ENCODE data around the gene ASIC3.

DNA sequence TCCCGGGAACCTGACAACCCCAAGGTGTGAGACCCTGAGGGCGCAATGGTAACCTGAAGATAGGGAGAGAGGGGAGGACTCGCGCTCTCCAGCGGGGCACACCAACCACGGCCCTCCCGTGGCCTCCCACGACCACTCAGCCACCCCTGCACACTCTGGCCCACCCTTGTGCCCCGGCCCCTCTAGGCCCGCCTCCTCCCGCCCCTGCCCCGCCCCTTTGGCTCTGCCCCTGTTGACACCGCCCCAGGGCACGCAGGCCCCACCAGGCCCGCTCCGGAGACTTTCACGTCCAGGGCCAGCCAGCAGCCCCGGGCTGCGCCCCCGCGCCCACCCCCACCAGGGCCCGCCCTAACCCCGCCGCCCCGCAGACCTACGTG lies 35.0 kb upstream of the ASIC3 start:
- TF ChIP-seq, protein P1, sequence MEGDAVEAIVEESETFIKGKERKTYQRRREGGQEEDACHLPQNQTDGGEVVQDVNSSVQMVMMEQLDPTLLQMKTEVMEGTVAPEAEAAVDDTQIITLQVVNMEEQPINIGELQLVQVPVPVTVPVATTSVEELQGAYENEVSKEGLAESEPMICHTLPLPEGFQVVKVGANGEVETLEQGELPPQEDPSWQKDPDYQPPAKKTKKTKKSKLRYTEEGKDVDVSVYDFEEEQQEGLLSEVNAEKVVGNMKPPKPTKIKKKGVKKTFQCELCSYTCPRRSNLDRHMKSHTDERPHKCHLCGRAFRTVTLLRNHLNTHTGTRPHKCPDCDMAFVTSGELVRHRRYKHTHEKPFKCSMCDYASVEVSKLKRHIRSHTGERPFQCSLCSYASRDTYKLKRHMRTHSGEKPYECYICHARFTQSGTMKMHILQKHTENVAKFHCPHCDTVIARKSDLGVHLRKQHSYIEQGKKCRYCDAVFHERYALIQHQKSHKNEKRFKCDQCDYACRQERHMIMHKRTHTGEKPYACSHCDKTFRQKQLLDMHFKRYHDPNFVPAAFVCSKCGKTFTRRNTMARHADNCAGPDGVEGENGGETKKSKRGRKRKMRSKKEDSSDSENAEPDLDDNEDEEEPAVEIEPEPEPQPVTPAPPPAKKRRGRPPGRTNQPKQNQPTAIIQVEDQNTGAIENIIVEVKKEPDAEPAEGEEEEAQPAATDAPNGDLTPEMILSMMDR (IDR thresholded peaks at IDR 0.05) = no peak
- no peak for TF ChIP-seq POLR2A (IDR thresholded peaks at IDR 0.05)

Data from right lobe of liver (tissue), 4 donors.